Thoracic aorta (tissue), 2 donors: ENCODE results near the gene FOXP1. TPM values are rescaled to one million over a fixed set of nuclear protein-coding genes. Genes with fewer than 3 reads are reported as not detected.

Experiments used
- ATAC-seq: fragments of 150-250 bp; one replicate; pipeline ENCODE4 v1.8.0; 2017; ENCODE audit warnings: low read depth; ENCODE audit not compliant: insufficient number of reproducible peaks, low FRiP score
- DNase-seq: peaks from one replicate; pipeline ENCODE4 v3.0.0-alpha.2; 2020; ENCODE audit warnings: low spot score
- H3K27ac ChIP-seq, 2 donors: fragments of 200-600 bp; sonication (generic); 1 replicate in 1 of 2; 2 replicates in 1 of 2; pipeline ENCODE4 v1.5.1; 2016; ENCODE audit warnings: mild to moderate bottlenecking in 2 of 2, moderate library complexity in 2 of 2
- H3K27me3 ChIP-seq: fragments of 200-600 bp; sonication (generic); replicated peaks from 2 replicates; pipeline ENCODE4 v1.6.0; 2016; ENCODE audit warnings: mild to moderate bottlenecking; ENCODE audit not compliant: insufficient read depth
- H3K36me3 ChIP-seq: fragments of 200-600 bp; sonication (generic); one replicate; pipeline ENCODE4 v1.5.1; 2016
- H3K4me1 ChIP-seq, 2 donors: fragments of 200-600 bp; sonication (generic); 1 replicate in 1 of 2; 2 replicates in 1 of 2; pipeline versions ENCODE4 v1.5.1 to v1.6.0; 2016; ENCODE audit warnings: low read depth in 2 of 2, mild to moderate bottlenecking in 1 of 2; ENCODE audit not compliant: control insufficient read depth in 1 of 2
- H3K4me3 ChIP-seq: fragments of 200-600 bp; sonication (generic); 2 replicates; pipeline ENCODE4 v1.5.1; 2016; ENCODE audit warnings: mild to moderate bottlenecking
- H3K9me3 ChIP-seq: fragments of 200-600 bp; sonication (generic); 2 replicates; pipeline ENCODE4 v1.5.1; 2016
- CTCF ChIP-seq: fragments of 200-600 bp; sonication (generic); IDR thresholded peaks from one replicate; pipeline ENCODE4 v1.5.1; 2019; ENCODE audit warnings: antibody characterized with exemption
- total RNA-seq, 2 donors: library from RNA; depleted of rRNA; stranded (reverse); fragments of >200 nt; gene quantifications; one replicate each; pipeline versions ENCODE4 v1.1.0 to v1.2.3, GENCODE V29; 2016

The FOXP1 gene
- total RNA-seq, 2 donors from 2014 or later = 176 to 255 TPM

- H3K27ac ChIP-seq = peak overlapping the region; percentile 97
- peaks cover 32 to 46% of the 10 kb centered on the region in 2 donors for H3K4me1 ChIP-seq
- H3K27me3 ChIP-seq = no peaks in the 10 kb centered on the region
- TF ChIP-seq CTCF = no peak
- peak overlapping the region; percentile 98 for H3K4me3 ChIP-seq
- ATAC-seq = no peak
- H3K36me3 ChIP-seq = no peaks in the 10 kb centered on the region
- H3K9me3 ChIP-seq = no peaks in the 10 kb centered on the region
- peak; percentile 38 for DNase-seq
Measured at GRCh38 chr3:71582036-71582611, 1.4 kb downstream of the FOXP1 start.

GRCh38 chr3:71581457-71582035 is 2.0 kb downstream of the FOXP1 start:
- peak overlapping the region; percentile 98 for H3K4me3 ChIP-seq
- no peaks in the 10 kb centered on the region for H3K36me3 ChIP-seq
- peaks cover 34 to 51% of the 10 kb centered on the region in 2 donors for H3K4me1 ChIP-seq
- peak overlapping the region; percentile 97 for H3K27ac ChIP-seq
- no peaks in the 10 kb centered on the region for H3K27me3 ChIP-seq
- no peaks in the 10 kb centered on the region for H3K9me3 ChIP-seq
- ATAC-seq (no peak), DNase-seq (no peak)
- TF ChIP-seq CTCF = no peak

GRCh38 chr3:71580636-71581456 is 2.7 kb downstream of the FOXP1 start:
- no peak for DNase-seq
- no peak for ATAC-seq

GRCh38 chr3:71579935-71580406 is 3.6 kb downstream of the FOXP1 start:
- ATAC-seq (no peak), DNase-seq (no peak)
- TF ChIP-seq CTCF = no peak
- H3K27ac ChIP-seq = peak overlapping the region; percentile 97
- no peaks in the 10 kb centered on the region for H3K9me3 ChIP-seq
- peak overlapping the region; percentile 98 for H3K4me3 ChIP-seq
- no peaks in the 10 kb centered on the region for H3K36me3 ChIP-seq
- H3K27me3 ChIP-seq = no peaks in the 10 kb centered on the region
- peaks cover 23 to 45% of the 10 kb centered on the region in 2 donors for H3K4me1 ChIP-seq

More at GRCh38 chr3:71580636-71581456, 2.7 kb downstream of the FOXP1 start:
- no peak for TF ChIP-seq CTCF
- Histone ChIP-seq H3K4me3 (peak overlapping the region; percentile 98), H3K27ac (peak overlapping the region; percentile 97), H3K36me3 (no peaks in the 10 kb centered on the region), H3K27me3 (no peaks in the 10 kb centered on the region), H3K9me3 (no peaks in the 10 kb centered on the region), H3K4me1 (peaks cover 29 to 50% of the 10 kb centered on the region in 2 donors)

- peak overlapping the region; percentile 98 for H3K4me3 ChIP-seq
- no peak for DNase-seq
Measured at GRCh38 chr3:71579326-71579934, 4.1 kb downstream of the FOXP1 start.

More at GRCh38 chr3:71579326-71579934, 4.1 kb downstream of the FOXP1 start:
- Histone ChIP-seq H3K9me3 (no peaks in the 10 kb centered on the region), H3K4me1 (peaks cover 23 to 41% of the 10 kb centered on the region in 2 donors), H3K36me3 (no peaks in the 10 kb centered on the region), H3K27me3 (no peaks in the 10 kb centered on the region), H3K27ac (peak overlapping the region; percentile 97)
- no peak for TF ChIP-seq CTCF
- no peak for ATAC-seq
